Tibial nerve (tissue), 3 donors: ENCODE data around the gene BLM.

Source experiments
- POLR2A ChIP-seq, 2 donors: fragments of 450-650 bp; IDR thresholded peaks; one replicate each; pipeline ENCODE4 v1.6.1; 2017; ENCODE audit warnings: antibody characterized with exemption in 2 of 2, mild to moderate bottlenecking in 2 of 2, moderate library complexity in 2 of 2
- TF ChIP-seq, protein P1 (sequence below), 5 experiments: fragments of 200-600 bp in 3 of 5; fragments of 450-650 bp in 2 of 5; sonication (generic) in 3 of 5; IDR thresholded peaks; one replicate each; pipeline ENCODE4 v1.5.1; 2016 to 2019; ENCODE audit warnings: antibody characterized with exemption in 5 of 5, mild to moderate bottlenecking in 3 of 5, moderate library complexity in 2 of 5

GRCh38 chr15:90836296-90836871, 119.2 kb downstream of the BLM start:
- TF ChIP-seq POLR2A (IDR thresholded peaks at IDR 0.05), result no peak
- TF ChIP-seq, protein P1, sequence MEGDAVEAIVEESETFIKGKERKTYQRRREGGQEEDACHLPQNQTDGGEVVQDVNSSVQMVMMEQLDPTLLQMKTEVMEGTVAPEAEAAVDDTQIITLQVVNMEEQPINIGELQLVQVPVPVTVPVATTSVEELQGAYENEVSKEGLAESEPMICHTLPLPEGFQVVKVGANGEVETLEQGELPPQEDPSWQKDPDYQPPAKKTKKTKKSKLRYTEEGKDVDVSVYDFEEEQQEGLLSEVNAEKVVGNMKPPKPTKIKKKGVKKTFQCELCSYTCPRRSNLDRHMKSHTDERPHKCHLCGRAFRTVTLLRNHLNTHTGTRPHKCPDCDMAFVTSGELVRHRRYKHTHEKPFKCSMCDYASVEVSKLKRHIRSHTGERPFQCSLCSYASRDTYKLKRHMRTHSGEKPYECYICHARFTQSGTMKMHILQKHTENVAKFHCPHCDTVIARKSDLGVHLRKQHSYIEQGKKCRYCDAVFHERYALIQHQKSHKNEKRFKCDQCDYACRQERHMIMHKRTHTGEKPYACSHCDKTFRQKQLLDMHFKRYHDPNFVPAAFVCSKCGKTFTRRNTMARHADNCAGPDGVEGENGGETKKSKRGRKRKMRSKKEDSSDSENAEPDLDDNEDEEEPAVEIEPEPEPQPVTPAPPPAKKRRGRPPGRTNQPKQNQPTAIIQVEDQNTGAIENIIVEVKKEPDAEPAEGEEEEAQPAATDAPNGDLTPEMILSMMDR (IDR thresholded peaks at IDR 0.05), result no peak
